H9 (cell line): Measurements from ENCODE around the gene NECTIN4. TPM values are rescaled to one million over a fixed set of nuclear protein-coding genes. Genes with fewer than 3 reads are reported as not detected.

Source experiments
- DNase-seq: peaks from one replicate; pipeline ENCODE4 v3.0.0-alpha.2; 2017
- H2AFZ ChIP-seq: one replicate; pipeline ENCODE4 v1.6.1; 2013; ENCODE audit warnings: mild to moderate bottlenecking, low read length, control low read depth, moderate library complexity
- H2AK5ac ChIP-seq: 2 replicates; pipeline ENCODE4 v1.6.1; 2013; ENCODE audit warnings: low read length, control low read depth, mixed read lengths; ENCODE audit not compliant: insufficient read length
- H2BK120ac ChIP-seq: one replicate; pipeline ENCODE4 v1.6.1; 2013; ENCODE audit warnings: low read depth, mild to moderate bottlenecking, low read length, control low read depth, inconsistent platforms; ENCODE audit not compliant: poor library complexity, severe bottlenecking
- H2BK12ac ChIP-seq: 2 replicates; pipeline ENCODE4 v1.6.1; 2013; ENCODE audit warnings: low read length, control low read depth, mixed read lengths, low read depth; ENCODE audit not compliant: insufficient read length
- H2BK15ac ChIP-seq: 2 replicates; pipeline ENCODE4 v1.6.1; 2013; ENCODE audit warnings: low read depth, low read length, control low read depth
- H2BK20ac ChIP-seq: one replicate; pipeline ENCODE4 v1.6.1; 2013; ENCODE audit warnings: low read depth, mild to moderate bottlenecking, low read length, control low read depth, inconsistent platforms; ENCODE audit not compliant: poor library complexity, severe bottlenecking
- H2BK5ac ChIP-seq: 2 replicates; pipeline ENCODE4 v1.6.1; 2013; ENCODE audit warnings: low read length, control low read depth, mixed read lengths; ENCODE audit not compliant: insufficient read length
- H3K14ac ChIP-seq: 2 replicates; pipeline ENCODE4 v1.6.1; 2013; ENCODE audit warnings: low read length, control low read depth; ENCODE audit not compliant: insufficient read depth
- H3K18ac ChIP-seq: 2 replicates; pipeline ENCODE4 v1.6.1; 2013; ENCODE audit warnings: low read depth, mild to moderate bottlenecking, mixed read lengths, low read length, control low read depth; ENCODE audit not compliant: insufficient read length
- H3K23ac ChIP-seq: 2 replicates; pipeline ENCODE4 v1.6.1; 2013; ENCODE audit warnings: low read length, control low read depth, mixed read lengths, low read depth; ENCODE audit not compliant: insufficient read length
- H3K23me2 ChIP-seq: 2 replicates; pipeline ENCODE4 v1.6.1; 2013; ENCODE audit warnings: low read depth, mild to moderate bottlenecking, mixed read lengths, low read length, control low read depth; ENCODE audit not compliant: insufficient read length, poor library complexity, severe bottlenecking
- H3K27ac ChIP-seq: 2 replicates; pipeline ENCODE4 v1.5.1; 2013; ENCODE audit warnings: low read length, control low read depth, mixed read lengths, low read depth; ENCODE audit not compliant: insufficient read length
- H3K27me3 ChIP-seq: 2 replicates; pipeline ENCODE4 v1.6.1; 2013; ENCODE audit warnings: low read length, control low read depth, inconsistent platforms; ENCODE audit not compliant: insufficient read depth
- H3K4ac ChIP-seq: 2 replicates; pipeline ENCODE4 v1.6.1; 2013; ENCODE audit warnings: low read depth, mild to moderate bottlenecking, control low read depth, inconsistent platforms, low read length, moderate library complexity
- H3K4me1 ChIP-seq: 2 replicates; pipeline ENCODE4 v1.6.1; 2013; ENCODE audit warnings: low read length, control low read depth, inconsistent platforms; ENCODE audit not compliant: insufficient read depth
- H3K4me2 ChIP-seq: 2 replicates; pipeline ENCODE4 v1.6.1; 2013; ENCODE audit warnings: low read length, control low read depth, mixed read lengths; ENCODE audit not compliant: insufficient read length, insufficient read depth
- H3K56ac ChIP-seq: 2 replicates; pipeline ENCODE4 v1.6.1; 2013; ENCODE audit warnings: low read depth, mild to moderate bottlenecking, mixed read lengths, low read length, control low read depth; ENCODE audit not compliant: insufficient read length
- H3K79me1 ChIP-seq: 2 replicates; pipeline ENCODE4 v1.6.1; 2013; ENCODE audit warnings: low read depth, mild to moderate bottlenecking, moderate library complexity, low read length, control low read depth, inconsistent platforms; ENCODE audit not compliant: insufficient read depth, poor library complexity, severe bottlenecking
- H3K79me2 ChIP-seq: 2 replicates; pipeline ENCODE4 v1.6.1; 2013; ENCODE audit warnings: low read length, control low read depth, inconsistent platforms; ENCODE audit not compliant: insufficient read depth
- H3K9ac ChIP-seq: 2 replicates; pipeline ENCODE4 v1.6.1; 2013; ENCODE audit warnings: low read length, control low read depth, mixed read lengths; ENCODE audit not compliant: insufficient read length; ENCODE audit errors: extremely low read depth
- H3K9me3 ChIP-seq: one replicate; pipeline ENCODE4 v1.6.1; 2013; ENCODE audit warnings: low read depth, low read length, inconsistent platforms; ENCODE audit not compliant: control insufficient read depth
- H3T11ph ChIP-seq: one replicate; pipeline ENCODE4 v1.6.1; 2013; ENCODE audit warnings: mild to moderate bottlenecking, low read length, control low read depth, inconsistent platforms
- H4K20me1 ChIP-seq: one replicate; pipeline ENCODE4 v1.6.1; 2013; ENCODE audit not compliant: control insufficient read depth, insufficient read length, insufficient read depth
- H4K5ac ChIP-seq: 2 replicates; pipeline ENCODE4 v1.6.1; 2013; ENCODE audit warnings: low read depth, mild to moderate bottlenecking, mixed read lengths, low read length, control low read depth; ENCODE audit not compliant: insufficient read length
- H4K8ac ChIP-seq: replicated peaks from 2 replicates; pipeline ENCODE4 v1.6.1; 2013; ENCODE audit warnings: low read length, control low read depth, mixed read lengths, low read depth; ENCODE audit not compliant: insufficient read length
- H4K91ac ChIP-seq: 2 replicates; pipeline ENCODE4 v1.6.1; 2013; ENCODE audit warnings: low read depth, mild to moderate bottlenecking, moderate library complexity, mixed read lengths, low read length, control low read depth; ENCODE audit not compliant: insufficient read length
- H3K27ac Mint-ChIP-seq, 3 experiments: 2 replicates in 2 of 3; 3 replicates in 1 of 3; pipeline ENCODE4 v1.8.0; 2020 to 2021; ENCODE audit warnings: mixed read lengths in 3 of 3, mild to moderate bottlenecking in 1 of 3, moderate library complexity in 1 of 3
- H3K27me3 Mint-ChIP-seq: 2 replicates; pipeline ENCODE4 v1.8.0; 2021; ENCODE audit warnings: low read depth, mild to moderate bottlenecking, moderate library complexity, mixed read lengths
- H3K36me3 Mint-ChIP-seq, 3 experiments: 2 replicates in 2 of 3; 3 replicates in 1 of 3; pipeline ENCODE4 v1.8.0; 2020 to 2021; ENCODE audit warnings: low read depth in 3 of 3, mixed read lengths in 3 of 3; ENCODE audit not compliant: insufficient read depth in 1 of 3
- H3K4me1 Mint-ChIP-seq, 2 experiments: 2 replicates each; pipeline ENCODE4 v1.8.0; 2020; ENCODE audit warnings: mixed read lengths in 2 of 2
- H3K4me3 Mint-ChIP-seq, 2 experiments: 2 replicates in 1 of 2; 3 replicates in 1 of 2; pipeline ENCODE4 v1.8.0; 2020 to 2021; ENCODE audit warnings: mild to moderate bottlenecking in 2 of 2, mixed read lengths in 2 of 2, moderate library complexity in 1 of 2
- H3K9me3 Mint-ChIP-seq, 2 experiments: 2 replicates in 1 of 2; 3 replicates in 1 of 2; pipeline ENCODE4 v1.8.0; 2020; ENCODE audit warnings: mild to moderate bottlenecking in 2 of 2, mixed read lengths in 2 of 2, moderate library complexity in 1 of 2
- WGBS: extraction: QIAGEN DNeasy Blood & Tissue Kit; methylation state at CpG from one replicate; pipeline ENCODE4 v1.1.7; 2013; ENCODE audit warnings: missing lambda C conversion rate, low lambda C conversion rate, mixed read lengths; ENCODE audit not compliant: insufficient read length; ENCODE audit errors: extremely low coverage; 5-methylcytosine and 5-hydroxymethylcytosine counted together
- total RNA-seq: library from RNA; stranded (reverse); gene quantifications from 2 replicates; pipeline ENCODE4 v1.2.1, GENCODE V29; 2021
- TF ChIP-seq, protein P1 (sequence below): fragments of 200-600 bp; sonication (generic); conservative IDR thresholded peaks from 3 replicates; pipeline ENCODE4 v1.8.0; 2021; ENCODE audit warnings: antibody characterized with exemption, mild to moderate bottlenecking

Gene NECTIN4
- total RNA-seq, 1 experiment from 2014 or later: 0.33 TPM

DNA sequence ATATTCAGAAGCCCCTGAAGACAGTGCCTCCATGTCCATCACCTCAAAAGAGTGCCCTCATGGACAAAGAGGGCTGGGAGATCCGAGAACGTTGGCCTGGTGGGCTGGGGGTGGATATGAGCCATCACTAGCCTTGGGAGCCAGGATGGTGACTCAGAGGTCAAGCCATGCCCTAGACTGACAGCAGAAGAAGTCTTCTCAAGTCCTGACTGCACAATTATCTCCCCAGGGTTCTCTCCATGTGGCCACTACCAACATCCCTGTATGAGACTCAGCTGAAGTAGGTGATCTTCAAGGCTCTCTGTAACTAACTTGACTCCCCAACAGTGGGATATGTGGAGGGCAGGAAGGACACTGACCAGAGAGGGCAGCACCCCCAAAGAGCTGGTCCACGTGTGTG, 36.5 kb downstream of the NECTIN4 start:
- no peak overlapping the region for H3K18ac ChIP-seq
- no peak for DNase-seq
- no peak overlapping the region for H2BK15ac ChIP-seq
- H3K56ac ChIP-seq: no peak overlapping the region
- no peak overlapping the region for H2BK20ac ChIP-seq
- H3K79me1 ChIP-seq: no peaks in the 10 kb centered on the region
- H3T11ph ChIP-seq: no peak overlapping the region
- TF ChIP-seq, protein P1, sequence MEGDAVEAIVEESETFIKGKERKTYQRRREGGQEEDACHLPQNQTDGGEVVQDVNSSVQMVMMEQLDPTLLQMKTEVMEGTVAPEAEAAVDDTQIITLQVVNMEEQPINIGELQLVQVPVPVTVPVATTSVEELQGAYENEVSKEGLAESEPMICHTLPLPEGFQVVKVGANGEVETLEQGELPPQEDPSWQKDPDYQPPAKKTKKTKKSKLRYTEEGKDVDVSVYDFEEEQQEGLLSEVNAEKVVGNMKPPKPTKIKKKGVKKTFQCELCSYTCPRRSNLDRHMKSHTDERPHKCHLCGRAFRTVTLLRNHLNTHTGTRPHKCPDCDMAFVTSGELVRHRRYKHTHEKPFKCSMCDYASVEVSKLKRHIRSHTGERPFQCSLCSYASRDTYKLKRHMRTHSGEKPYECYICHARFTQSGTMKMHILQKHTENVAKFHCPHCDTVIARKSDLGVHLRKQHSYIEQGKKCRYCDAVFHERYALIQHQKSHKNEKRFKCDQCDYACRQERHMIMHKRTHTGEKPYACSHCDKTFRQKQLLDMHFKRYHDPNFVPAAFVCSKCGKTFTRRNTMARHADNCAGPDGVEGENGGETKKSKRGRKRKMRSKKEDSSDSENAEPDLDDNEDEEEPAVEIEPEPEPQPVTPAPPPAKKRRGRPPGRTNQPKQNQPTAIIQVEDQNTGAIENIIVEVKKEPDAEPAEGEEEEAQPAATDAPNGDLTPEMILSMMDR: no peak
- no CpG with 5 or more reads among the region's 3 CpGs for WGBS
- H4K8ac ChIP-seq: no peak overlapping the region
- no peak overlapping the region for H2BK5ac ChIP-seq
- no peaks in the 10 kb centered on the region for H3K23me2 ChIP-seq
- no peak overlapping the region for H3K23ac ChIP-seq
- Mint-ChIP-seq H3K4me3 (no peak overlapping the region), H3K27ac (no peak overlapping the region), H3K27me3 (peaks cover 29% of the 10 kb centered on the region), H3K36me3 (peaks cover 0 to 6% (median under 1%) of the 10 kb centered on the region in 3 experiments; a peak in 5 of 7 replicates), H3K9me3 (peaks cover 4 to 5% of the 10 kb centered on the region in 2 experiments; a peak in 3 of 5 replicates), H3K4me1 (no peaks in the 10 kb centered on the region)
- H3K14ac ChIP-seq: no peak overlapping the region
- H2BK12ac ChIP-seq: no peak overlapping the region
- H2BK120ac ChIP-seq: no peak overlapping the region
- no peaks in the 10 kb centered on the region for H3K4me1 ChIP-seq
- no peaks in the 10 kb centered on the region; the same call in none of the 2 replicates for H3K27me3 ChIP-seq
- H3K4me2 ChIP-seq: no peak overlapping the region
- H3K9me3 ChIP-seq: no peaks in the 10 kb centered on the region
- H3K4ac ChIP-seq: no peak overlapping the region
- no peak overlapping the region for H2AFZ ChIP-seq
- H4K20me1 ChIP-seq: no peaks in the 10 kb centered on the region
- no peak overlapping the region for H2AK5ac ChIP-seq
- H3K27ac ChIP-seq: no peak overlapping the region
- no peak overlapping the region for H3K9ac ChIP-seq
- H4K5ac ChIP-seq: no peak overlapping the region
- no peaks in the 10 kb centered on the region for H3K79me2 ChIP-seq
- no peak overlapping the region for H4K91ac ChIP-seq
